Glutamatergic neuron (in vitro differentiated cells): Measurements from ENCODE around the gene IQCM. TPM values are rescaled to one million over a fixed set of nuclear protein-coding genes. Genes with fewer than 3 reads are reported as not detected.

Experiments used
- DNase-seq: peaks from one replicate; pipeline ENCODE4 v3.0.0; 2022
- H3K27ac Mint-ChIP-seq: one replicate; pipeline ENCODE4 v1.8.0; 2020; ENCODE audit warnings: mild to moderate bottlenecking, mixed read lengths, inconsistent platforms; ENCODE audit not compliant: unreplicated experiment
- H3K27me3 Mint-ChIP-seq: one replicate; pipeline ENCODE4 v1.8.0; 2020; ENCODE audit warnings: mild to moderate bottlenecking, moderate library complexity, mixed read lengths, inconsistent platforms; ENCODE audit not compliant: unreplicated experiment
- H3K36me3 Mint-ChIP-seq: one replicate; pipeline ENCODE4 v1.8.0; 2020; ENCODE audit warnings: mild to moderate bottlenecking, mixed read lengths, inconsistent platforms; ENCODE audit not compliant: unreplicated experiment
- H3K4me1 Mint-ChIP-seq: one replicate; pipeline ENCODE4 v1.8.0; 2020; ENCODE audit warnings: mild to moderate bottlenecking, low read depth, mixed read lengths, inconsistent platforms; ENCODE audit not compliant: unreplicated experiment
- H3K4me3 Mint-ChIP-seq: one replicate; pipeline ENCODE4 v1.8.0; 2020; ENCODE audit warnings: mild to moderate bottlenecking, mixed read lengths, inconsistent platforms; ENCODE audit not compliant: unreplicated experiment
- H3K9me3 Mint-ChIP-seq: one replicate; pipeline ENCODE4 v1.8.0; 2020; ENCODE audit warnings: mild to moderate bottlenecking, moderate library complexity, mixed read lengths, inconsistent platforms; ENCODE audit not compliant: unreplicated experiment
- CTCF ChIP-seq: fragments of 200-600 bp; sonication (generic); IDR thresholded peaks from one replicate; pipeline ENCODE4 v1.5.0; 2021; ENCODE audit not compliant: partially characterized antibody, unreplicated experiment
- total RNA-seq: library from RNA; stranded (reverse); fragmentation: NEBNext Ultra II Directional; extraction: Animal tissue kit (Norgen Biotek cat#: 25700); gene quantifications from one replicate; pipeline ENCODE4 v1.2.1, GENCODE V29; 2021; ENCODE audit not compliant: unreplicated experiment

IQCM gene
- total RNA-seq, 1 donor from 2014 or later, result not detected

GRCh38 chr4:149749784-149750183, 65.9 kb downstream of the IQCM start:
- Mint-ChIP-seq H3K27ac (no peak overlapping the region), H3K9me3 (no peaks in the 10 kb centered on the region), H3K27me3 (no peaks in the 10 kb centered on the region), H3K36me3 (no peaks in the 10 kb centered on the region), H3K4me1 (no peaks in the 10 kb centered on the region), H3K4me3 (no peak overlapping the region)
- DNase-seq, result no peak
- no peak for TF ChIP-seq CTCF

GRCh38 chr4:149747646-149748045, 68.0 kb downstream of the IQCM start:
- Mint-ChIP-seq H3K27ac (no peak overlapping the region), H3K9me3 (no peaks in the 10 kb centered on the region), H3K4me3 (no peak overlapping the region), H3K27me3 (no peaks in the 10 kb centered on the region), H3K4me1 (no peaks in the 10 kb centered on the region), H3K36me3 (no peaks in the 10 kb centered on the region)
- no peak for DNase-seq
- TF ChIP-seq CTCF, result no peak

- TF ChIP-seq CTCF, result no peak
- H3K4me3 Mint-ChIP-seq, result no peak overlapping the region
- no peaks in the 10 kb centered on the region for H3K36me3 Mint-ChIP-seq
- H3K9me3 Mint-ChIP-seq, result no peaks in the 10 kb centered on the region
- DNase-seq, result no peak
- H3K4me1 Mint-ChIP-seq, result no peaks in the 10 kb centered on the region
- no peaks in the 10 kb centered on the region for H3K27me3 Mint-ChIP-seq
- no peak overlapping the region for H3K27ac Mint-ChIP-seq
These were observed 69.4 kb downstream of the IQCM start for GRCh38 chr4:149746276-149746675.

GRCh38 chr4:149741186-149741831, 74.3 kb downstream of the IQCM start:
- TF ChIP-seq CTCF, result no peak
- no peaks in the 10 kb centered on the region for H3K4me1 Mint-ChIP-seq
- H3K36me3 Mint-ChIP-seq, result no peaks in the 10 kb centered on the region
- H3K27me3 Mint-ChIP-seq, result no peaks in the 10 kb centered on the region
- H3K4me3 Mint-ChIP-seq, result no peak overlapping the region
- H3K27ac Mint-ChIP-seq, result no peak overlapping the region
- no peak for DNase-seq
- no peaks in the 10 kb centered on the region for H3K9me3 Mint-ChIP-seq

- Mint-ChIP-seq H3K9me3 (peaks cover 2% of the 10 kb centered on the region), H3K4me3 (no peak overlapping the region), H3K36me3 (no peaks in the 10 kb centered on the region), H3K27me3 (no peaks in the 10 kb centered on the region), H3K27ac (no peak overlapping the region), H3K4me1 (no peaks in the 10 kb centered on the region)
- no peak for DNase-seq
- no peak for TF ChIP-seq CTCF
These were observed 77.5 kb downstream of the IQCM start for GRCh38 chr4:149738156-149738555.
